H7 (cell line): ENCODE results near the gene SLC4A4. TPM values are rescaled to one million over a fixed set of nuclear protein-coding genes. Genes with fewer than 3 reads are reported as not detected.

Experiments used
- DNase-seq: peaks from one replicate; pipeline ENCODE4 v3.0.0; 2012
- H3K27me3 ChIP-seq: 2 replicates; pipeline ENCODE4 v1.6.0; 2011; ENCODE audit warnings: mild to moderate bottlenecking, low read length; ENCODE audit not compliant: control insufficient read depth, insufficient read depth
- H3K36me3 ChIP-seq: replicated peaks from 2 replicates; pipeline ENCODE4 v1.5.1; 2011; ENCODE audit warnings: low read length; ENCODE audit not compliant: control insufficient read depth, insufficient read depth
- H3K4me3 ChIP-seq: 2 replicates; pipeline ENCODE4 v1.5.1; 2011; ENCODE audit warnings: low read depth, mild to moderate bottlenecking, control low read depth, low read length, moderate library complexity; ENCODE audit not compliant: insufficient read depth
- total RNA-seq: library from RNA; depleted of rRNA; stranded (reverse); fragments of >200 nt; shearing (Covaris generic); gene quantifications from 2 replicates; pipeline ENCODE4 v1.2.3, GENCODE V29; 2014

SLC4A4 gene
- total RNA-seq, 1 experiment from 2014 or later: 0.55 TPM

DNA sequence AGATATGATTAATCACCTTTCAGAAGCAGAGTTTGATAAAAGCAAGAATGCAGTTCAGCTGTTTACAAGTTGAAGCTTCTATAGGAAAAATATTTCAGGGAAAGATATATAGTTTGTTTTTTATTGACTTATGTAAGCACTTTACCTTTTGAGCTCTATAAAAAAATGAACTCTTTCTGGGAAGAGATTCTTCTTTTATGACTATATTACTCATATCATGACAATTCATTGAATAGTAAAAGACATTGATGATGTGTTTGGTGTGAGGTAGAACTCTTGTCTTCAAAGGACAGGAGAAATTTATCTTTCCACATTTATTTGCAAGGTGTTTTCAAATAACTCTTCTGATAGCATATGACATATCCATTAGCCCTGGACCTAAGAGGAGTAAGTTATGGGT is 156.6 kb downstream of the SLC4A4 start:
- no peaks in the 10 kb centered on the region for H3K36me3 ChIP-seq

GRCh38 chr4:71497078-71497477 is 158.3 kb downstream of the SLC4A4 start:
- DNase-seq: no peak
- H3K4me3 ChIP-seq: no peak overlapping the region
- H3K27me3 ChIP-seq: no peaks in the 10 kb centered on the region
- H3K36me3 ChIP-seq: no peaks in the 10 kb centered on the region

More for the DNA sequence above, 156.6 kb downstream of the SLC4A4 start:
- Histone ChIP-seq H3K27me3 (no peaks in the 10 kb centered on the region), H3K4me3 (no peak overlapping the region)
- no peak for DNase-seq

DNA sequence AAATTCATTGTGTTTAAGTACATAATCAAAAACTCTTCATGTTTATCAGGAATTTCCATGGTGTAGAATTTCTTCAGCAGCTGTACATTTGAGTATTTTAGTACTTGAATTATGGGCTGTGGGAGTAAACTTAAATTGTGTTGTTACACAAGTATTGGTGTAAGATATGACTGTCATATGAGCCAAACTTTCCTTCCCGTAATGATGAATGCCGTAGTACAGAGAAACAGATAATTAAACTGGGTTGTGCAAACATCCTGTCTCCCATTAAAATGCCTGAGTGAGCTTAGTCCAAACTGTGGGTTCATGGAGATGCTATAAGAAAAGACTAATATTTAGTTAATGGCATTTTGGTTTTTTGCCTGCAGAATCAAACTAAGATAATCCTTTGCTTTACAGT is 159.2 kb downstream of the SLC4A4 start:
- no peak overlapping the region for H3K4me3 ChIP-seq
- H3K36me3 ChIP-seq: no peaks in the 10 kb centered on the region
- H3K27me3 ChIP-seq: no peaks in the 10 kb centered on the region
- DNase-seq: no peak

DNA sequence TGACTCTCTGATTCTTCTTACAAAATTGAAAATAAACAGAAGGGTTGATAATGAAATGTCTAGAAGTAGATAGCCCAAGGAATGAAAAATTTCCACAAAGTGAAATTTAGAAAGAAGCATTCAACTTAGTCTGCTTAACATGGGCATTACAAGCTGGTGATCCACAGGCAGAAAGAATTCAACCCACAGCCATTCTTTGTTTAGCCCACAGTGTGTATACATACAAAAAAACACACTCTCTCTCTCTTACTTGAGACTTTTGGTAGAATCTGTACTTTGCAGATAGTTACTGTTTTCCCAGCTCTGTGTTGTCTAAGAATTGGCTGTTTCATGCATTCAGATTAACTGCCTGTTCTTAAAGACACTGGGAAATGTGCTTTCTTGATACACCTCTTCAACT is 159.8 kb downstream of the SLC4A4 start:
- no peak overlapping the region for H3K4me3 ChIP-seq
- DNase-seq: no peak
- H3K36me3 ChIP-seq: no peaks in the 10 kb centered on the region
- no peaks in the 10 kb centered on the region for H3K27me3 ChIP-seq

DNA sequence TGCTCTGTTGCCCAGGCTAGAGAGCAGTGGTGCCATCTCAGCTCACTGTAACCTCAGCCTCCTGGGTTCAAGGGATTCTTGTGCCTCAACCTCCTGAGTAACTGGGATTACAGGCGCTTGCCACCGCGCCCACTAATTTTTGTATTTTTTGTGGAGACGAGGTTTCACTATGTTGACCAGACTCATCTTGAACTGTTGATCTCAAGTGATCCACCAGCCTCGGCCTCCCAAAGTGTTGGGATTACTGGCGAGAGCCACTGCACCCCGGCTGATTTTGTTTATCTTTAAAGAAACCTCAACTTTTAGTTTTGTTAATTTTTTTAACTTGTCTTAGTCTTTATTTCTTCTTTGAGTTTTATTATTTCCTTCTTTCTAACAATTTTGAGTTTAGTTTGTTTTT is 163.2 kb downstream of the SLC4A4 start:
- no peak for DNase-seq
- Histone ChIP-seq H3K36me3 (no peaks in the 10 kb centered on the region), H3K4me3 (no peak overlapping the region), H3K27me3 (no peaks in the 10 kb centered on the region)

DNA sequence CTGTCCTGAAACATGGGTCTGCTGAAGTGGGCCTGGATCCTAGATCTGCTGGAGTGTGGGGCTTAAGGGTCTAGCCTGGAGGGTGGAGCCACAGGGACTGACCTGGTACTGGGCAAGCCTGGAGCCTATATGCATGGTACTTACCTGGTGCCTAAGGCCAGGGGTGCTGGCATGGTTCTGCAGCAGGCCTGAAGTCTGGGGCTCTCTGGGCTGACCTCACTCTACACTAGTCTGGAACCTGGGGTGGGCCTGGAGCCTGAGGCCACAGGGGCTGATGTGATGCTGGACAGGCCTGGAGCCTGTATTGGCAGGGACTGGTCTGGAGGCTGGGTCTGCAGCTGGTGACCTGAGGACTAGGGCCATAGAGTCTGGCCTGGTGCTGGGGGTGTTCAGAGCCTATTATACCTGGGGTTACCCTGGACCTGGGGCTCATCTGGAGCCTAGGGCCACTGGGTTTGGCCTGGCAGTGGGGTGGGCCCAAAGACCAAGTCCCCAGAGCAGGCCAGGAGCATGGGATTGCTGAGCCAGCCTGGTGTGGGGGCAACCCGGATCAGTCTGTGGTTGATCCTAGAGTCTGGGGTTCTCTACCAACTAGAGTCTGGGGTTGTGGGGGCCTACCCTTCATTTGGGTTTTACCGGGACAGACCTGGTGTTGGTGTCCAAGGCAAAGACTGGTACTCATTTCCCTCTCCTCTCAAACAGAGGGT is 179.6 kb downstream of the SLC4A4 start:
- Histone ChIP-seq H3K27me3 (no peaks in the 10 kb centered on the region), H3K36me3 (no peaks in the 10 kb centered on the region), H3K4me3 (no peak overlapping the region)
- DNase-seq: no peak

DNA sequence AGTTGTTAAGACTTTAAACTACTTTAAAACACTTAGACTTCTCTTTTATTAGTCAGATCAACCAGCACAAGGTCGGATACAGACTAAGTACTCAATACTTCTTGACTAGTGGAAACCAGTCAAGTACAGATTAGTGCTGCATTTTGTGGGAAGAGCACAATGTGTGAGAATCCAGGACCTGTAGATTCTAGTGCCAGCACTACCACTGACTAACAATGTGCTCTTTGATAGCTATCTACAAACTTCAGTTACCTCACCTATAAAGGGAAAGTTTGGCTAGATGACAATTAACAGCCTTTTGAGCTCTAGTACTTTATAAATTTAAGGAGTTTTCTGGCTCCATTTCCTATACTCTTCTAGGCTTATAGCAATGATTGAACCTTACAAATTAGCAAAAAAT is 181.5 kb downstream of the SLC4A4 start:
- no peak for DNase-seq
- Histone ChIP-seq H3K27me3 (no peaks in the 10 kb centered on the region), H3K4me3 (no peak overlapping the region), H3K36me3 (no peaks in the 10 kb centered on the region)

DNA sequence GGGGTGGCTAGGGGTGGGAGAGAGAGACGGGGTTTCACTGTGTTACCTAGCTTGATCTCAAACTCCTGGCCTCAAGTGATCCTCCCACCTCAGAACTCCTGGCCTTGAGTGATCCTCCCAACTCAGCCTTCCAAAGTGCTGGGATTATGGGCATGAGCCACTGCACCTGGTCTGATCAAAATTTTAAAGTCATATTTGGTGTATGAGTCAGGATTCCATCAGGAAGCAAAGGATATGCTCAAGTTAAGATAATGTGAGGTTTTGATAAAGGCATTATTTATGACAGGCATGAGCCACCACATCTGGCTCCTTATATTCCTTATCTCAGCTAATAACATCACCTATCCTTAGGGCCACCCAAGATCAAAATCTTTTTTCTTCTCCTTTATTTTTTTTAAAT is 182.0 kb downstream of the SLC4A4 start:
- no peak for DNase-seq
- no peaks in the 10 kb centered on the region for H3K36me3 ChIP-seq
- no peak overlapping the region for H3K4me3 ChIP-seq
- no peaks in the 10 kb centered on the region for H3K27me3 ChIP-seq

DNA sequence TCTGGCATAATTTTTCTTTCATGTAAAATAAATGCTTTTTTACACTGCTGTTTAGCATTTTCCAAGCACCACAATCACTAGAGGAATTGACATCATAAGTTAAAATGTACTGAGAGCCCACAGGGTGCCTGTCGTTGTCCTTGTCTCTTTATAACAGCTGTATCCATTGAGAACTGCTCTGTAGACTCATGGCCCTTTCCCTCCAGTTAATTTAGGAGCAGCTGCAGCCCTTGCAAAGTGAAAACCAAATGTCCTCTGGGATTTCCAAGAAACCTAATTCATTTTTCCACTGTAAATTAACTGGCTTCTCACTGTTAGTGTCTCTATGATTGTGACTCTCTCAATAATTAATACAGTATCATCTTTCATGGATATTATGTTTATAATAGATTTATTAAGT is 185.9 kb downstream of the SLC4A4 start:
- no peaks in the 10 kb centered on the region for H3K27me3 ChIP-seq
- no peak overlapping the region for H3K4me3 ChIP-seq
- no peak for DNase-seq
- H3K36me3 ChIP-seq: no peaks in the 10 kb centered on the region

GRCh38 chr4:71526637-71527406 is 188.0 kb downstream of the SLC4A4 start:
- no peak for DNase-seq
- Histone ChIP-seq H3K27me3 (no peaks in the 10 kb centered on the region), H3K4me3 (no peak overlapping the region), H3K36me3 (no peaks in the 10 kb centered on the region)

DNA sequence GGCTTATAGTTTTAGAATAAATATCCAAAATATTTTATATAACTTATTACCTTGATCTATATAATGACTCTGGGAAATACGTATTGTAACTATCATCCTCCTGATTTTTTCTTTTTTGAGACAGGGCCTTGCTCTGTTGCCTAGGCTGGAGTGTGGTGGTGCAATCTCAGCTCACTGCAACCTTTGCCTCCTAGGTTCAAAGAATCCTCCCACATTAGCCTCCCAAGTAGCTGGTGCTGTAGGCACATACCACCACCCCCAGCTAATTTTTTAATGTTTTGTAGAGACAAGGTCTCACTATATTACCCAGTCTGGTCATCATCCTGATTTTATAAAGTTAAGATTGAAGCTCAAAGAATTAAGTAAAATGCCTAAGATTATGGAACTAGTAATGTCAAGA is 193.6 kb downstream of the SLC4A4 start:
- no peak overlapping the region for H3K4me3 ChIP-seq
- no peaks in the 10 kb centered on the region for H3K27me3 ChIP-seq
- DNase-seq: no peak
- no peaks in the 10 kb centered on the region for H3K36me3 ChIP-seq

- Histone ChIP-seq H3K36me3 (no peaks in the 10 kb centered on the region), H3K4me3 (no peak overlapping the region), H3K27me3 (no peaks in the 10 kb centered on the region)
- no peak for DNase-seq
Observed at GRCh38 chr4:71533121-71533520, 194.3 kb downstream of the SLC4A4 start.

DNA sequence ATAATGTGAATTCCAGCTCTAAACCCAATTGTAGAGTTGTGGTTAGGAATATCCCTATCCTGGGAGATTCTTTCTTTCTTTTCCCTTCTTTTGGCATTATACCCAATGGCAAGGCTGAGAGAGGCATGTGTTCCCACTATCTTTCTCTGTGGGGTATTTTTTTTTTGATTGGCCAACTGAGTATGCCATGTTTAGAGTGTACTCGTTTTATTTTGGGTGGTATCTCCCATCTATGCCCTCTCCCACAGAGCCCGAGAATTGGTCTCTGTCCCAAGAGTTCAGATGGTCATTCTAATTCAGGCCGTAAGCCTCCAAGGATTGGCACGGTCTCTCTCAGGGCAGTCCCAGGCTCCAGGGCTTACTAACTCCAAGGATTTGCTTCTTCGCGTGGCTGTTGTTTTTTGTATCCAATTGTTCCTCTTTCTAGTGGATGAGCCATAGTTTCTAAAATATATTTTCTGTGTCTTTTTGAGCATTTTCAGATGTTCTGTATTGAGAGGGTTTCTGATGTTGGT is 198.8 kb downstream of the SLC4A4 start:
- DNase-seq: no peak
- Histone ChIP-seq H3K36me3 (no peaks in the 10 kb centered on the region), H3K27me3 (no peaks in the 10 kb centered on the region), H3K4me3 (no peak overlapping the region)

DNA sequence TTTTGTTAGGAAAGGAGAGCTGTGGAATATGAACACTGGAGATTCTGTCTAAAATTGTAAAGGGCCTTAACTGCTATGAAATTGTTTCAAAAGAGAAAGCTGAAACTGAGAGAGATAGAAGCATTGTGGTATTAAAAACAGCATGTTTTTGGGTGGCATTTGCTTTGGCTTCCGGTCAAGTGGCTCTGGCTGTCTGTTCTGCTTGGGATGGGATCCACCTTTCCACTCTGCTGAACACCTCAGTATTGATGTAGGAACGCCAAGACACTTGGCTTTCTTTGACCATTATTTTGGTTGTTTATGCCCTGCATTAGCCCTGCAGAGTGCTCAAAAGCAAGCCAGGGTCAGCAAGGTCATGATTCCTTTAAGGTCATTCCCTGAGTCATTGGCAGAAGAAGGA is 199.7 kb downstream of the SLC4A4 start:
- Histone ChIP-seq H3K4me3 (no peak overlapping the region), H3K36me3 (no peaks in the 10 kb centered on the region)

DNA sequence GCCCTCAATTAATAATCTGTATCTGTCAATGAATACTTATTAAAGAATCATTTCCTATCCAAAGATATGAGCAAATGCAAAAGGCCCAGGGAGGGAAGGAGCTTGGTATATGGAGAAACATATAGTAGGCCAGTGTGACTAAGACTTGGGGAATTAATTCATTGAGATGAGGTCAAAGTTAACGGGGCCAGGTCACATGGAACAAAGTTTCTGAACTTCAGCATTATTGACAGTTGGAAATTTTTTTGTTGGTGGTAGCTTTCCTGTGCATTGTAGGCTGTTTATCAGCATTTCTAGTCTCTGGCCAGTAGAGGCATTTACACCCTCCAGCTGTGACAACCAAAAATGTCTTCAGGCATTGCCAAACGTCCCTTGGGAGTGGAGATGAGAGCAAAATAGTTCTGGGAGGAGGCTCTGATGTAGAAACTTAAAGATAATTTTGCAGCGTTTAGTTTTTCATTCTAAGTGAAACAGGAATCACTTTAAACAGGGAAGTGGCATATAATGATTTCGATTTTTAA is 202.0 kb downstream of the SLC4A4 start:
- Histone ChIP-seq H3K27me3 (no peaks in the 10 kb centered on the region), H3K4me3 (no peak overlapping the region), H3K36me3 (no peaks in the 10 kb centered on the region)
- DNase-seq: no peak

More for the DNA sequence above, 199.7 kb downstream of the SLC4A4 start:
- H3K27me3 ChIP-seq: no peaks in the 10 kb centered on the region
- no peak for DNase-seq
